K562 (cell line): Measurements from ENCODE around the gene SRRT. TPM values are rescaled to one million over a fixed set of nuclear protein-coding genes. Genes with fewer than 3 reads are reported as not detected.
A peak's percentile ranks its signal among the peaks of the same experiment; 100 is the strongest.

Source experiments
- BRCA1 ChIP-seq, 2 experiments: fragments of 450-650 bp in 1 of 2; sonication (generic) in 1 of 2; formaldehyde crosslinking in 1 of 2; IDR thresholded peaks; 2 replicates each; pipeline versions ENCODE4 v1.5.0 to v1.6.1; 2017 to 2020; ENCODE audit warnings: mild to moderate bottlenecking in 1 of 2, missing genetic modification reagents in 1 of 2
- CREB1 ChIP-seq, 2 experiments: sonication (generic) in 1 of 2; formaldehyde crosslinking in 1 of 2; IDR thresholded peaks; 2 replicates each; pipeline versions ENCODE4 v1.6.1 to v1.8.0; 2012 to 2022; ENCODE audit warnings: inconsistent platforms in 1 of 2, mild to moderate bottlenecking in 1 of 2, missing genetic modification reagents in 1 of 2, moderate library complexity in 1 of 2
- FOXJ2 ChIP-seq: fragments of 200-800 bp; sonication (Bioruptor generic); IDR thresholded peaks from 2 replicates; pipeline ENCODE4 v1.6.1; 2016; ENCODE audit warnings: missing genetic modification characterization, missing compliant biosample characterization
- HDAC2 ChIP-seq: fragments of 450-650 bp; IDR thresholded peaks from 2 replicates; pipeline ENCODE4 v1.6.1; 2016; ENCODE audit warnings: mild to moderate bottlenecking
- PYGO2 ChIP-seq: fragments of 450-650 bp; IDR thresholded peaks from 2 replicates; pipeline ENCODE4 v1.6.1; 2016; ENCODE audit warnings: mild to moderate bottlenecking, missing genetic modification characterization, moderate library complexity, missing compliant biosample characterization
- SAFB2 ChIP-seq: fragments of 200-400 bp; formaldehyde crosslinking; IDR thresholded peaks from 2 replicates; pipeline ENCODE4 v1.6.1; 2018; ENCODE audit warnings: borderline replicate concordance, low read length, low read depth, moderate library complexity; ENCODE audit not compliant: severe bottlenecking
- SP1 ChIP-seq: sonication (generic); formaldehyde crosslinking; IDR thresholded peaks from 2 replicates; pipeline ENCODE4 v1.8.1; 2022; ENCODE audit warnings: mild to moderate bottlenecking, missing genetic modification reagents
- TCF7 ChIP-seq: sonication (generic); IDR thresholded peaks from 2 replicates; pipeline ENCODE4 v1.6.1; 2016; ENCODE audit warnings: antibody characterized with exemption, borderline replicate concordance
- U2AF2 ChIP-seq: fragments of 200-400 bp; formaldehyde crosslinking; optimal IDR thresholded peaks from 2 replicates; pipeline ENCODE3; 2017; ENCODE audit warnings: low read depth, mild to moderate bottlenecking, low read length
- ZFP1 ChIP-seq: fragments of 450-650 bp; formaldehyde crosslinking; IDR thresholded peaks from 2 replicates; pipeline ENCODE4 v1.4.0; 2020; ENCODE audit warnings: mild to moderate bottlenecking, mixed read lengths
- polyA plus RNA-seq, 8 experiments: library from polyadenylated mRNA; depleted of rRNA in 4 of 8; stranded (reverse) in 5 of 8; unstranded in 3 of 8; fragments of >200 nt; fragmentation: Nextera tagmentation in 2 of 8; fragmentation: Illumina TruSeq in 1 of 8; extraction: Ambion mirVana in 2 of 8; extraction: Trizol in 1 of 8; gene quantifications; 2 replicates each; pipeline versions ENCODE4 v1.2.1 to v1.2.3, GENCODE V29; 2011 to 2014; ENCODE audit warnings: inconsistent platforms in 1 of 8, missing spikeins in 1 of 8
- total RNA-seq, 7 experiments: library from RNA; depleted of rRNA in 6 of 7; stranded (reverse); fragments of >200 nt in 6 of 7; fragmentation: Illumina TruSeq in 2 of 7; extraction: Trizol in 2 of 7; gene quantifications; 2 replicates each; pipeline versions ENCODE4 v1.2.1 to v1.2.3, GENCODE V29; 2011 to 2021; ENCODE audit warnings: low replicate concordance in 1 of 7
- TF ChIP-seq, protein P1 (sequence below): fragments of 450-650 bp; IDR thresholded peaks from 2 replicates; pipeline ENCODE4 v1.6.1; 2016; ENCODE audit warnings: mild to moderate bottlenecking
- TF ChIP-seq, protein P2 (sequence below): fragments of 250-450 bp; sonication (Bioruptor Pico); IDR thresholded peaks from 2 replicates; pipeline ENCODE4 v1.4.0; 2020
- TF ChIP-seq, protein P3 (sequence below): fragments of 200-800 bp; sonication (Bioruptor generic); IDR thresholded peaks from 2 replicates; pipeline ENCODE4 v1.6.1; 2017; ENCODE audit warnings: missing genetic modification characterization, missing compliant biosample characterization

Gene SRRT
- total and polyA plus RNA-seq, 9 of the 15 experiments (the other 6 are each of a cell fraction or from before 2014, with no cell fraction given) = 10.3 to 263 (median 84.4) TPM

DNA sequence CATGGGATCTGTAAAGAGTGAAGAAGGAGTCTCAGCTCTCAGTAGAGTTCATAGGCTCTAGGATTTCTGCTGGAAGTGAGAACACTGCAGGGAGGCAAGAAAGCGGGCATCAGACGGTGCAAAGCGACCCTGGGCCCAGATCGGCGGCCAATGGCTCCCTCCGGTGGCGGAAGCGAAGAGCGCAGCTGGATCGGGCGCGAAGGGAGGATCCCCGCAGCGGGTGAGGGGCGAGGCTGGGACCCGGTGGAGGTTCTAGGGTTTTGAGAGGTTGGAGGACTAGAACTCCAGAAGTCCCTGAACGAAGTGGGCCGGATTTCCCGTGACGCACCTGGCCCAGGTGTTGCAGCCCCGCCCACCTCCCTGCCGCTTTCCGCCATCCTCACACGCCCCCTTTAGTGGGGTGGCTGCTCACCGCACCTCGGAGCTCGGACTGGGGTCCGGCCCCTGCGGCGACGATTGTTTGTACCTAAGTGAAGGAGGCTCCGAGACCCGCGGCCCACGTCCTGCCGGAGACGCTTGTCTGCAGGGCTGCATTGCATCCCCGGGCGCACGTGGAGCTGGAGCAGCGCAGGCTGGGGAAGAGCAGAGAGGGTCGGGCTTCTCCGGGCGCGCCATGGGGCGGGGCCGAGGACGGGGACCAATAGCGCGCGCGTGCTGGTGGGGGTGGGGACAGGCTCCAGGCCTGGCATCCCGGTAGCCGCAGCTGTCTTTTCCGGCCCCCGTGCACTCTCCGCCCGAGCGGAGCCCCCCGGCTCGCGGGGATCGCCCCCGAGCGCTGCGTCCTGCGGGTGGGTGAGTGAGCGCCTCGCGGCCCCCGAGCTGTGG, 22.6 kb upstream of the SRRT start, which contains the start of gene SLC12A9 (continued):
- TF ChIP-seq U2AF2 = no peak
- TF ChIP-seq, protein P1, sequence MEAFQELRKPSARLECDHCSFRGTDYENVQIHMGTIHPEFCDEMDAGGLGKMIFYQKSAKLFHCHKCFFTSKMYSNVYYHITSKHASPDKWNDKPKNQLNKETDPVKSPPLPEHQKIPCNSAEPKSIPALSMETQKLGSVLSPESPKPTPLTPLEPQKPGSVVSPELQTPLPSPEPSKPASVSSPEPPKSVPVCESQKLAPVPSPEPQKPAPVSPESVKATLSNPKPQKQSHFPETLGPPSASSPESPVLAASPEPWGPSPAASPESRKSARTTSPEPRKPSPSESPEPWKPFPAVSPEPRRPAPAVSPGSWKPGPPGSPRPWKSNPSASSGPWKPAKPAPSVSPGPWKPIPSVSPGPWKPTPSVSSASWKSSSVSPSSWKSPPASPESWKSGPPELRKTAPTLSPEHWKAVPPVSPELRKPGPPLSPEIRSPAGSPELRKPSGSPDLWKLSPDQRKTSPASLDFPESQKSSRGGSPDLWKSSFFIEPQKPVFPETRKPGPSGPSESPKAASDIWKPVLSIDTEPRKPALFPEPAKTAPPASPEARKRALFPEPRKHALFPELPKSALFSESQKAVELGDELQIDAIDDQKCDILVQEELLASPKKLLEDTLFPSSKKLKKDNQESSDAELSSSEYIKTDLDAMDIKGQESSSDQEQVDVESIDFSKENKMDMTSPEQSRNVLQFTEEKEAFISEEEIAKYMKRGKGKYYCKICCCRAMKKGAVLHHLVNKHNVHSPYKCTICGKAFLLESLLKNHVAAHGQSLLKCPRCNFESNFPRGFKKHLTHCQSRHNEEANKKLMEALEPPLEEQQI = no peak
- no peak for TF ChIP-seq PYGO2 (tag)
- no peak for TF ChIP-seq BRCA1 (IDR thresholded peaks at IDR 0.05)
- TF ChIP-seq BRCA1 (CRISPR knock-in tag; IDR thresholded peaks at IDR 0.05) = no peak
- TF ChIP-seq HDAC2 = peak; percentile 99
- TF ChIP-seq ZFP1 (CRISPR knock-in tag) = 0 out of 2 replicates have a peak, but pooled peaks have one; percentile 13
- TF ChIP-seq, protein P2, sequence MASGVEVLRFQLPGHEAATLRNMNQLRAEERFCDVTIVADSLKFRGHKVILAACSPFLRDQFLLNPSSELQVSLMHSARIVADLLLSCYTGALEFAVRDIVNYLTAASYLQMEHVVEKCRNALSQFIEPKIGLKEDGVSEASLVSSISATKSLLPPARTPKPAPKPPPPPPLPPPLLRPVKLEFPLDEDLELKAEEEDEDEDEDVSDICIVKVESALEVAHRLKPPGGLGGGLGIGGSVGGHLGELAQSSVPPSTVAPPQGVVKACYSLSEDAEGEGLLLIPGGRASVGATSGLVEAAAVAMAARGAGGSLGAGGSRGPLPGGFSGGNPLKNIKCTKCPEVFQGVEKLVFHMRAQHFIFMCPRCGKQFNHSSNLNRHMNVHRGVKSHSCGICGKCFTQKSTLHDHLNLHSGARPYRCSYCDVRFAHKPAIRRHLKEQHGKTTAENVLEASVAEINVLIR (CRISPR knock-in tag) = no peak
- TF ChIP-seq CREB1 (IDR thresholded peaks at IDR 0.05) = peak; percentile 16; the same call in 1 of the 2 replicates
- TF ChIP-seq CREB1 (CRISPR knock-in tag; IDR thresholded peaks at IDR 0.05) = 0 out of 2 replicates have a peak, but pooled peaks have one; percentile 28
- TF ChIP-seq FOXJ2 (tag) = no peak
- TF ChIP-seq SP1 = peak; percentile 64
- 0 out of 2 replicates have a peak, but pooled peaks have one; percentile 14 for TF ChIP-seq TCF7
- TF ChIP-seq, protein P3, sequence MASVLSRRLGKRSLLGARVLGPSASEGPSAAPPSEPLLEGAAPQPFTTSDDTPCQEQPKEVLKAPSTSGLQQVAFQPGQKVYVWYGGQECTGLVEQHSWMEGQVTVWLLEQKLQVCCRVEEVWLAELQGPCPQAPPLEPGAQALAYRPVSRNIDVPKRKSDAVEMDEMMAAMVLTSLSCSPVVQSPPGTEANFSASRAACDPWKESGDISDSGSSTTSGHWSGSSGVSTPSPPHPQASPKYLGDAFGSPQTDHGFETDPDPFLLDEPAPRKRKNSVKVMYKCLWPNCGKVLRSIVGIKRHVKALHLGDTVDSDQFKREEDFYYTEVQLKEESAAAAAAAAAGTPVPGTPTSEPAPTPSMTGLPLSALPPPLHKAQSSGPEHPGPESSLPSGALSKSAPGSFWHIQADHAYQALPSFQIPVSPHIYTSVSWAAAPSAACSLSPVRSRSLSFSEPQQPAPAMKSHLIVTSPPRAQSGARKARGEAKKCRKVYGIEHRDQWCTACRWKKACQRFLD (CRISPR knock-in tag) = no peak
- TF ChIP-seq SAFB2 = no peak
